ENCODE measurements around the gene ZNF319.

The ZNF319 gene

GRCh38 chr16:57946181-57946801 is 54.2 kb downstream of the ZNF319 start:
- H3K4me2 ChIP-seq (ENCODE audit: insufficient read depth, low read length): no peak overlapping the region
- TF ChIP-seq EZH2 (IDR thresholded peaks at IDR 0.05; ENCODE audit: borderline replicate concordance, low read depth, low read length, severe bottlenecking): no peak
- TF ChIP-seq, protein P1, sequence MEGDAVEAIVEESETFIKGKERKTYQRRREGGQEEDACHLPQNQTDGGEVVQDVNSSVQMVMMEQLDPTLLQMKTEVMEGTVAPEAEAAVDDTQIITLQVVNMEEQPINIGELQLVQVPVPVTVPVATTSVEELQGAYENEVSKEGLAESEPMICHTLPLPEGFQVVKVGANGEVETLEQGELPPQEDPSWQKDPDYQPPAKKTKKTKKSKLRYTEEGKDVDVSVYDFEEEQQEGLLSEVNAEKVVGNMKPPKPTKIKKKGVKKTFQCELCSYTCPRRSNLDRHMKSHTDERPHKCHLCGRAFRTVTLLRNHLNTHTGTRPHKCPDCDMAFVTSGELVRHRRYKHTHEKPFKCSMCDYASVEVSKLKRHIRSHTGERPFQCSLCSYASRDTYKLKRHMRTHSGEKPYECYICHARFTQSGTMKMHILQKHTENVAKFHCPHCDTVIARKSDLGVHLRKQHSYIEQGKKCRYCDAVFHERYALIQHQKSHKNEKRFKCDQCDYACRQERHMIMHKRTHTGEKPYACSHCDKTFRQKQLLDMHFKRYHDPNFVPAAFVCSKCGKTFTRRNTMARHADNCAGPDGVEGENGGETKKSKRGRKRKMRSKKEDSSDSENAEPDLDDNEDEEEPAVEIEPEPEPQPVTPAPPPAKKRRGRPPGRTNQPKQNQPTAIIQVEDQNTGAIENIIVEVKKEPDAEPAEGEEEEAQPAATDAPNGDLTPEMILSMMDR (IDR thresholded peaks at IDR 0.05; ENCODE audit: borderline replicate concordance, extremely low read depth, low read length, poor library complexity, severe bottlenecking): no peak
- no peaks in the 10 kb centered on the region for H3K4me1 ChIP-seq (ENCODE audit: insufficient read depth, low read length)
- no peak overlapping the region for H3K9ac ChIP-seq (ENCODE audit: low read depth, low read length)
- H3K4me3 ChIP-seq (ENCODE audit: low read depth in 1 of 2, low read length in 2 of 2): no peak overlapping the region
- H3K36me3 ChIP-seq (ENCODE audit: insufficient read depth, low read length): no peaks in the 10 kb centered on the region
- no peaks in the 10 kb centered on the region for H3K9me3 ChIP-seq (ENCODE audit: insufficient read depth, low read length, severe bottlenecking)
- H4K20me1 ChIP-seq (ENCODE audit: insufficient read depth, low read length): 0 out of 2 replicates have a peak, but pooled peaks cover 3% of the 10 kb centered on the region
- H2AFZ ChIP-seq (ENCODE audit: low read depth, low read length): no peak overlapping the region
- no peak for DNase-seq
- no peaks in the 10 kb centered on the region for H3K27me3 ChIP-seq (ENCODE audit: insufficient read depth, low read length, poor library complexity)
- ATAC-seq (ENCODE audit: insufficient read depth, low read depth): no peak
- no peak overlapping the region for H3K27ac ChIP-seq (ENCODE audit: low read length)
- H3K79me2 ChIP-seq (ENCODE audit: insufficient read depth, low read length): no peaks in the 10 kb centered on the region

GRCh38 chr16:57945740-57946138 is 54.7 kb downstream of the ZNF319 start:
- no peaks in the 10 kb centered on the region for H3K36me3 ChIP-seq (ENCODE audit: insufficient read depth, low read length)
- no peak overlapping the region for H3K27ac ChIP-seq (ENCODE audit: low read length)
- TF ChIP-seq, protein P1 (IDR thresholded peaks at IDR 0.05; ENCODE audit: borderline replicate concordance, extremely low read depth, low read length, poor library complexity, severe bottlenecking): peak; percentile 5
- TF ChIP-seq EZH2 (IDR thresholded peaks at IDR 0.05; ENCODE audit: borderline replicate concordance, low read depth, low read length, severe bottlenecking): no peak
- 0 out of 2 replicates have a peak, but pooled peaks cover 3% of the 10 kb centered on the region for H4K20me1 ChIP-seq (ENCODE audit: insufficient read depth, low read length)
- H2AFZ ChIP-seq (ENCODE audit: low read depth, low read length): no peak overlapping the region
- no peak overlapping the region for H3K4me3 ChIP-seq (ENCODE audit: low read depth in 1 of 2, low read length in 2 of 2)
- DNase-seq (no peak), ATAC-seq (ENCODE audit: insufficient read depth, low read depth) (no peak)
- H3K9ac ChIP-seq (ENCODE audit: low read depth, low read length): no peak overlapping the region
- H3K4me1 ChIP-seq (ENCODE audit: insufficient read depth, low read length): no peaks in the 10 kb centered on the region
- no peaks in the 10 kb centered on the region for H3K27me3 ChIP-seq (ENCODE audit: insufficient read depth, low read length, poor library complexity)
- no peak overlapping the region for H3K4me2 ChIP-seq (ENCODE audit: insufficient read depth, low read length)
- no peaks in the 10 kb centered on the region for H3K79me2 ChIP-seq (ENCODE audit: insufficient read depth, low read length)
- H3K9me3 ChIP-seq (ENCODE audit: insufficient read depth, low read length, severe bottlenecking): no peaks in the 10 kb centered on the region

GRCh38 chr16:57944970-57945739 is 55.3 kb downstream of the ZNF319 start:
- no peak overlapping the region for H3K4me2 ChIP-seq (ENCODE audit: insufficient read depth, low read length)
- no peak overlapping the region for H3K4me3 ChIP-seq (ENCODE audit: low read depth in 1 of 2, low read length in 2 of 2)
- H3K79me2 ChIP-seq (ENCODE audit: insufficient read depth, low read length): no peaks in the 10 kb centered on the region
- H3K9me3 ChIP-seq (ENCODE audit: insufficient read depth, low read length, severe bottlenecking): no peaks in the 10 kb centered on the region
- DNase-seq (no peak), ATAC-seq (ENCODE audit: insufficient read depth, low read depth) (no peak)
- no peak overlapping the region for H2AFZ ChIP-seq (ENCODE audit: low read depth, low read length)
- H3K27me3 ChIP-seq (ENCODE audit: insufficient read depth, low read length, poor library complexity): no peaks in the 10 kb centered on the region
- H3K36me3 ChIP-seq (ENCODE audit: insufficient read depth, low read length): no peaks in the 10 kb centered on the region
- no peak for TF ChIP-seq EZH2 (IDR thresholded peaks at IDR 0.05; ENCODE audit: borderline replicate concordance, low read depth, low read length, severe bottlenecking)
- TF ChIP-seq, protein P1 (IDR thresholded peaks at IDR 0.05; ENCODE audit: borderline replicate concordance, extremely low read depth, low read length, poor library complexity, severe bottlenecking): no peak
- H3K4me1 ChIP-seq (ENCODE audit: insufficient read depth, low read length): no peaks in the 10 kb centered on the region
- no peak overlapping the region for H3K27ac ChIP-seq (ENCODE audit: low read length)
- no peak overlapping the region for H3K9ac ChIP-seq (ENCODE audit: low read depth, low read length)
- H4K20me1 ChIP-seq (ENCODE audit: insufficient read depth, low read length): 0 out of 2 replicates have a peak, but pooled peaks cover 3% of the 10 kb centered on the region
